Renal pelvis (tissue), 4 donors: ENCODE results near the gene OTOG. TPM values are rescaled to one million over a fixed set of nuclear protein-coding genes. Genes with fewer than 3 reads are reported as not detected.

Experiments
- DNase-seq: peaks from one replicate; pipeline ENCODE4 v3.0.0-alpha.2; 2013
- polyA plus RNA-seq, 3 donors: library from polyadenylated mRNA; unstranded; fragments of 120-200 nt; gene quantifications; one replicate each; pipeline ENCODE4 v1.2.1, GENCODE V29; 2013; ENCODE audit not compliant: insufficient read length in 3 of 3

OTOG gene
- polyA plus RNA-seq, 3 donors: 0.13 to 0.66 (median 0.59) TPM

DNA sequence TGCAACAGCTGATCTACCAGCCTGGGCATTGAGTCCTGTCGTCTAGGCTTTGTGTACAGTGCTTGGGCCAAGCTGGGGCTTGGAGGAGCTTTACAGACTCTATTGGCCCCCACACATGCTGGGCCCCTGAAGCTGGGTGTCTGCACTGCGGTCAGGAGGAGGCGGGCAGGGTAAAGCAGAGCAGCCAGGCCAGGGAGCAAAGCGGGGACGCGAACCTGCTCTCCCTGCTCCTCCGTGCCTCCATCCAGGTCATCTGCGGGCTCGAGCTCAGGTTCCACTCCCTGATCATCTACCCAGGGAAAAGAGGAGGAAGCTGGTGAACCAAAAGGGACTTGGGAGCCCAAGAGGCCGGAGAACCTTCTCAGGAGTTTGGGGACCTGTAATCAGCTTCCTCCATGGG is 29.9 kb upstream of the OTOG start:
- no peak for DNase-seq

DNA sequence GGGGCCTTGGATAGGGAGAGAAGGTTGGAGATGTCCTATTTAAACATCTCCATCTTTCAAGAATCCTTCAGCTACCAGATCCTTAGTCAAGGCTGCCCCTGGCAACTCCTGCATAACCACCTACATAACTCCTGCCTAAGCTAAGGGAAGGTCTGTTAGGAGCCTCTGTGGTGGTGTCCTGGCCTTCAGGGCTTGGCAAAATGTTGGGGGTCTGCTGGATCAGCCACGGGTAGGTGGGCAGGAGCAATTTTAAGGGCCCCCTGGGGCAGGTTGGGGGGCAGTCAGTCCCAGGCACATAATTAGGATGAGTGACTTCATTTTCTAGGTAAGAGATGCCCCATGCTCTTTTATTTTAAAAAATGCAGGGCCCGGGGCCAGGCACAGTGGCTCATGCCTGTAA is 28.7 kb upstream of the OTOG start:
- DNase-seq: no peak

- no peak for DNase-seq
Observed at GRCh38 chr11:17519061-17519885, 27.8 kb upstream of the OTOG start.

DNA sequence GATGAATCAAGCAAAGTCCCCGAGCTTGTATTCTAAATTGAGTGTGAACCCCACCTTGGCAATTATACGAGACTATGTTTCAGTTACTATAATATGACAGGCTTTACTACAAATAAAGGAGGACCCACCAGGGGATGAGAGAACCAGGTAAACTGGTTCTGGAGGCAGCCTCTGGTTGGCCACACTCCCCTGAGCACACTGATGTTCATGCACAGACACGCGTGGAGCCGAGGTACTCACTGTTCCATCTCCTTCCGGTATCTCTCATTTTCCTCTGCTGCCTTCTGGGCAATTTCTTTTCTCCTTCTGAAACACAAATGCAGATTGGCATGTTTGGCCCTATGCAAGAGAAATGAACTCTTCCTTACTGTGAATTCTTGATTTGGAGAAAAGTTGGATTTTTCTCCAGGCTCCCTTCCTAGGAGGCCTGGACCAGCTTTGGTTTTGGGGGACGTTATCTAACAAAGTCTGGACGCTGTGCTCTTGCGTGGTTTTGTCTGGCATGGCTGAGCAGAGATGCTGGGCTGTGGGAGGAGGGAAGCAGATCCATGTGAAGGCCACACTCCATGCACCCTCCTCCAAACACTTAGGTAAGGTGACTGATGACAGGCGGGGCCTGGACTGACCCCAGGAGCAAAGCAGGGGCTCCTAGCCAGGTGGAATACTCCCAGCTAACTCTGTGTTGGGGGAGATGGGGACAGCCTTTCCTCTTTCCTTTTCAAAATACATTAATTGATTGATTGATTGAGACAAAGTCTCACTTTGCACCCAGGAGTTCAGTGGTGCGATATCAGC is 25.8 kb upstream of the OTOG start:
- DNase-seq: no peak

DNA sequence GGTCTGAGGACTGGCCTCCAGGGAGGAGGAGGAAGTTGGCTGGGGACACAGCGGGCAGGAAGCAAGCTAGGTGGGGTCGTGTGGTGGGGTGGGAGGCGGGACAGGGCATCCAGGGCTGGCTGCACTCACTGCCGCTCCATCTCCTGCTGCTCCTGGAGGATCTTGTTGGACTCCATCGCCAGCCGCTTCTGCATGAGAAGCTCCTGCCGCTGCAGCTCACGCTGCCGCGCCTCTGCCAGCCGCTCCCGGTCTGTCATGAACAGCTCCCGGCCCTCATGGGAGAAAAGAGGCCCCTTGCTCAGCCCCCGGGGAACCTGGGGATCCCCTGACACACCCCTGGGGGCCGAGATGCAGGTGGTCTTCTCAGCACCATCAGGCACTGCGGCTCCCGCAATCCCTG is 24.4 kb upstream of the OTOG start:
- DNase-seq: no peak

DNA sequence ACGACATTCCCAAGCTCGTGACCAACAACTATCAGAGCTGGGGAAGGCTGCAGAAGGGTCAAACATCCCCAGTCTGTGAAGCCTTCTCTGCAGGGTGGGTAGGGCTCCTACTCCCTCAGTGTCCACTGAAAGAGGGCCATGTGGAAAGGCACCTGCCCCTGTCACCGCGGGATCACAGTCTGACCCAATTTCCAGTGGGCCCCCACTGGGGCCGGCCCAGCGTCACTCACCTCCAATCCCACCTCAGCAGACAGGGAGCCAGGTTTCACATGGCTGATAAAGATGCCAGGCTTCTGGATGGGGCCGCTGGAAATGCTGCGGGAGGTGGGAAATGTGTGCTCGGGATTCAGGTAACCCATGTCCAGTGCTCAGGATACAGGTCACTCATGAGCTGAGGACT is 22.8 kb upstream of the OTOG start:
- DNase-seq: no peak

- DNase-seq: no peak
Observed at GRCh38 chr11:17525570-17525969, 21.5 kb upstream of the OTOG start.

- no peak for DNase-seq
Observed at GRCh38 chr11:17526326-17526725, 20.7 kb upstream of the OTOG start.

GRCh38 chr11:17526931-17527627 is 20.0 kb upstream of the OTOG start:
- no peak for DNase-seq

GRCh38 chr11:17527628-17527995 is 19.4 kb upstream of the OTOG start:
- DNase-seq: no peak

GRCh38 chr11:17528181-17528691 is 18.8 kb upstream of the OTOG start:
- no peak for DNase-seq

DNA sequence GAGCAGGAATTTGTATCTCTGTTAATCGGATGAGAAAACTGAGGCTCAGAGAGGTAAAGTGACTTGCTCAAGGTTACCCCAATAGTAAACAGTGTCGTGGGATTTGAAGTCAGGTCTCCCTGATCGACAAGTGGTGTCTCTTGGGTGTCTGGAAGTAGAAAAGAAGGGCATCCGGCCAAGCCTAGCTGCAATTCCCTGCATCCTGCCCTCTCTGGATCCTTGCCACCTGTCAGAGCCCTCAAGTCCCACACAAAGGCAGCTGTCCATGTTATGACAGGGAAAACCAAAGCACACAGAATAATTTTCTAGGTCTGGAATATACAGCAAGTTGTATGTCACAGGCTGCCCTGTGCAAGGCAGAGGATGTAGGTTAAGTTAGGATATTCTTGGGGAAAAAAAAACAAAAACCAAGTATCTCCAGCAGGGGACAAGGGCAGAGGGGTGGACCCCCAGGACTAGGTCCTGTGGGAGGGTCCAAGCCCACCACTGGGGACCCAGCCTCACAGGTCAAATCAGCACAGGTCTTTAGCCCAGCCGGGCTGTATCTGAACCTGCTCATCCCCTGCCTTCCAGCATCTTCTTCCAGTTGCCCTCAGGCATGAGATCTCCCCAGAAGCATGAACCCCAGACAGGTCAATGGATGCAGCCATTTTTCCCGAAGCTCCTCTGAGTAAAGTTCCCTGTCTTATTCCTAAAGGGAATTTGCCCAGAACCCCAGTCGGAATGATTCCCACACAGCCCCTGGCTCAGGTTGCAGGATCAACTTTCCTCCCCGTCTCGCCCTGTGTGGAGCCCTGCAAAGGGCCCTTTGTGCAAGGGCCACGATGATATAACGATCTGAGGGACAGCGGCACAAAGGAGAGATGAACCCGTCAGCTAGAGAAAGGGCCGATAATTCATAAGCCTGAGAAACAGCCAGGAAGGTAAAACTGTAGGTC is 17.9 kb upstream of the OTOG start:
- no peak for DNase-seq

DNA sequence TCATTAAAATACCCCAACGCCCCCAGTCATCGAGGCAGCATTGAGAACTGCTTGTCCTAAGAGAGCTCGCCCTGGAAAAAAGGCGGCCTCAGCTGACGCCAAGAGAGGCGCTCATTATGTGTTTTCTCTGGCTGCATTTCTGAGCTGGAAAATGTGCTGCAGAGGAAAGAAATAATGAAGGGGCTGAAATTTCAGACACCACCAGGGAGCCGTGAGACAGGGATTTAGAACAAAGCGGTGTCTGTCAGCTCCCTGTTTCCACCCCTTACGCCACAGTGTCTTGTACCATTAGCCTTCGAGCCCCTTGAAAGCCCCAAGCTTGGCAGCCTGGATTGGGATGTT is 17.2 kb upstream of the OTOG start:
- DNase-seq: no peak

DNA sequence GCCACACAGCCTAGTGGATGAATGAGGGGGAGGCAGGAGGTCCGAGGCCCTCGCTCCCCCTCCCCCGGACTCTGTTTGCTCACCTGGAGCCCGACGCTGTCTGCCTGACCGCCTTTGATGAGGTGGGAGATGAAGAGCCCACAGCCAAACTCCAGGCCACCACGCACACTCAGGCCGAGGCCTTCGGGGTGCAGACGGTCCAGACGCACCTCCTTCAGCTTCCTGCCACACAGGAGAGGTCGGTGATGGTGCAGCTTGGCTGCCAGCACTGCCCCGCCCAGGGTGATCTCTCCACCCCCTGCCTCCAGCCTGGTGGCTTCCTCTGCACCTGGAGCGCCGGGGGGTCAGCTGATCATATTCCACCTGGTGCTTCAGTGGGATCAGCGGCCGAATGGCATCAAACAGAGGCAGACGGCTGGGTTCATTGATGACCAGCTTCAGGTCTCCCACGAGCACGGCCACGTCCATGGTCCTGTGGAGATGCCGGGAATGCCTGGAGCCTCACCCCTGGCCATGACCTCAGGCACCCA is 15.9 kb upstream of the OTOG start:
- DNase-seq: no peak

GRCh38 chr11:17531636-17532113 is 15.4 kb upstream of the OTOG start:
- DNase-seq: no peak

DNA sequence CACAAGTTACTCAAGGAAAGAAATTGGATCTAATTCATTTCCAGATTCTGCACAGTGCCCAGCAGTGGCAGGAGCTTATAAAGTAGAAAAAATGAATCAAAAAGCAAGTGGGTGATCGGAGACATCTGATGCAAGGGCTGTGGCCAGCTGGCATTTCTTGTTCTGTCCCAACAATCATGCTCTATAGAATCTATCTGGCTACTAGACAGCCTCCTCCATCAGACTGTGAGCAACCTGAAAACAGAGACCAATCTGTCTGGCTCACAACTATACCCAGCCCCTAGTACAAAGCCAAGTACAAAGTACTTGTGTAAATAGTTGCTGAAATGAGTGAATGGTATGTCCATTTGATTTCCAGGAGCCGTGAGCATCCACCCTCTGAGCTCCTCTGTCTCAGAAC is 14.3 kb upstream of the OTOG start:
- no peak for DNase-seq

DNA sequence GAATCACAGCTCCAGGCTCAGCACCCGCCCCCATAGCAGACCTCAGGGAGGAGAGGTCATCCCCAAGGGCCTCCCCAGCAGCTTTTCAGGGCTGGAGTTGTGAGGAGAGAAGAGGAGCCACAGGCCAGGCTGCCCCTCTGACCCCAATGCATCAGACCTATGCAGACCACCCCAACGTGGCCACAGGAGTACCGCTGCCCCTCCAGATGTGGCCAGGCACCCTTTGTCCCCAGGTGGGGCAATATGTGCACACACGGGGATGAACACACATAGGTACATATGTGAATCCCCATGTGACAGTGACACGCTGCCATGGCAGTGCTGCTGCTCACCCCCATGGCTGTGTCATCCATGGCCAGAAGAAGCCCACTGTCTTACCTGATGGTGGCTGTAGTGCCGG is 13.7 kb upstream of the OTOG start:
- no peak for DNase-seq

DNA sequence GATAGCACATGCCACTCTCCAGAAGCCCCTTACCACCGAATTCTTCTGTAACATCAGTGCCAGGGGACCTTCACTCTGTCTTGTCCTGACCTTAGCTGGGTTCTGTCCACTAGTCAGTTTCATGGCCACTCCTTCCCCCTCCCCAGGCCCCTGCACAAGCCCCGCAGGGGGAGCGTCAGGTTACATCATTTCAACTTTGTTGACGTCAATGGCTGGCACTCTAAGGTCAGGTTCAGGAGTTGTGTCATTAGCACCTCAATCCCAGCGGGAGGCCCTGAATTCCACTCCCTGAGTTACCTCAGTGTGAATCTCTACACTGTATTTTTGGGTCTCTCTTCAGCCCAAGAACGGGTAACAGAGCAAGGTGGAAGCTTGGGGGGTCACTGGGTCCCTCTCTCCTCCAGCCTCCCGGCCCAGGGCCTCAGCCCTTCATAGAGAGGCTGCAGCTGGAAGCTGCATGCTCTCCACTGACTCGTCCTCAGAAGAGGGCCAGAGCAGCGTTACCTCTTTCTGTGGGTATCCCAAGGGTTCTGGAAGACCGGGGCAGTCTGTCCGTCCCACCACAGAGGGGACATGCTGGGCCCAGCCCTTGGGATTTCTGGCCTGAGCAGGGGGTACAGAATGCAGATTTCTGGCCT is 13.2 kb upstream of the OTOG start:
- DNase-seq: no peak

DNA sequence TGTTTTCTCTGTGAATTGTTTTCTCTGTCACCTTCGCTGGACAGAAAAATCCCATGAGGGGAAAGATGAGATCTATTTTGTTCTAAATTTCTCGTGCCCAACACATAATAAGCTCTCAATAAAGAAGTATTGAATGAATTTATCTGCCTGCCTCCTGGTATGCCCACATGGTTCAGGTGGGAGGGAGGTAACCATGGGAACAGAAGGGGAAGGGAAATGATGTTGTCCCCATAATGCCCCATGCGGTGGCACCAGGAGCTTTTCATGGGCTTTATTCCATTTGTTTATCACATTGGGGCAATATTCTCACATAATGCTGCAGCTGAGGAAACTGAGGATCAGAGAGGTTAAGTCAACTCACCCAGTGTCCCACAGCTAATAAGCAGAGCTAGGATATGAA is 11.6 kb upstream of the OTOG start:
- no peak for DNase-seq

- no peak for DNase-seq
Observed at GRCh38 chr11:17537261-17537660, 9.8 kb upstream of the OTOG start.

DNA sequence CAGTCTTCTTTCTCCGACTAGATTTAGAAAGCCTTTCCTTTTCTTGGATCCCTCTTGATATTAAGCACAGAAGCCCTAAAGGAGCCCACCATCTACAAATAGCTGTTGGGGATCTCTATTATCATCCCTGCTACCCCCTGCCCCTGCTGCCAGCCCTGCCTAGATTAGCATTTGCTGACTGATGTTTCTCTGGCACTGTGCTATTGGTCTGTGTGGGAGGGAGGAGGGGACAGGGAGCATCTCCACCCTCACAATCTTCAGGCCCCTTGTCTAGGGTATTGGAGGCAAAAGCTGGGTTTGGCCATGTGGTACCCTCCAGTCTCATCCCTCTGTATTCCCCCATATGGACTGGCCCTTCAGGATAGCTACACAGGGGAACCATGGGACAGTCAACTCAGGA is 9.0 kb upstream of the OTOG start:
- DNase-seq: no peak
